IPS-15b (cell line): Measurements from ENCODE around the gene RAD51B.
A peak's percentile ranks its signal among the peaks of the same experiment; 100 is the strongest.

Source experiments
- H3K27me3 ChIP-seq: one replicate; pipeline ENCODE4 v1.6.1; 2013; ENCODE audit warnings: low read length; ENCODE audit not compliant: control insufficient read depth, insufficient read depth
- H3K36me3 ChIP-seq: one replicate; pipeline ENCODE4 v1.6.1; 2013; ENCODE audit warnings: low read length; ENCODE audit not compliant: control insufficient read depth, insufficient read depth
- H3K4me1 ChIP-seq: one replicate; pipeline ENCODE4 v1.6.1; 2013; ENCODE audit warnings: mild to moderate bottlenecking, low read length; ENCODE audit not compliant: control insufficient read depth, insufficient read depth
- H3K4me3 ChIP-seq: one replicate; pipeline ENCODE4 v1.5.1; 2013; ENCODE audit warnings: low read depth, low read length
- H3K9ac ChIP-seq: one replicate; pipeline ENCODE4 v1.6.1; 2013; ENCODE audit warnings: low read depth, mild to moderate bottlenecking, low read length
- H3K9me3 ChIP-seq: one replicate; pipeline ENCODE4 v1.6.1; 2013; ENCODE audit warnings: mild to moderate bottlenecking, low read length; ENCODE audit not compliant: control insufficient read depth, insufficient read depth

The RAD51B gene

GRCh38 chr14:68363843-68364767 lies 544.5 kb downstream of the RAD51B start:
- no peaks in the 10 kb centered on the region for H3K27me3 ChIP-seq
- H3K4me1 ChIP-seq: peaks cover 14% of the 10 kb centered on the region
- H3K9ac ChIP-seq: peak overlapping the region; percentile 41
- H3K36me3 ChIP-seq: no peaks in the 10 kb centered on the region
- H3K4me3 ChIP-seq: peak overlapping the region; percentile 88
- no peaks in the 10 kb centered on the region for H3K9me3 ChIP-seq

- Histone ChIP-seq H3K4me1 (peaks cover 14% of the 10 kb centered on the region), H3K27me3 (no peaks in the 10 kb centered on the region), H3K4me3 (peak overlapping the region; percentile 88), H3K36me3 (no peaks in the 10 kb centered on the region), H3K9ac (no peak overlapping the region), H3K9me3 (no peaks in the 10 kb centered on the region)
Measured at GRCh38 chr14:68364792-68365192, 545.2 kb downstream of the RAD51B start.

- peaks cover 14% of the 10 kb centered on the region for H3K4me1 ChIP-seq
- H3K9me3 ChIP-seq: no peaks in the 10 kb centered on the region
- H3K27me3 ChIP-seq: no peaks in the 10 kb centered on the region
- no peak overlapping the region for H3K9ac ChIP-seq
- no peaks in the 10 kb centered on the region for H3K36me3 ChIP-seq
- H3K4me3 ChIP-seq: no peak overlapping the region
Measured at GRCh38 chr14:68365228-68365627, 545.6 kb downstream of the RAD51B start.

- peaks cover 14% of the 10 kb centered on the region for H3K4me1 ChIP-seq
- peaks cover 4% of the 10 kb centered on the region for H3K27me3 ChIP-seq
- no peaks in the 10 kb centered on the region for H3K9me3 ChIP-seq
- no peak overlapping the region for H3K4me3 ChIP-seq
- no peak overlapping the region for H3K9ac ChIP-seq
- H3K36me3 ChIP-seq: no peaks in the 10 kb centered on the region
Measured at GRCh38 chr14:68366656-68367055, 547.1 kb downstream of the RAD51B start.

GRCh38 chr14:68367536-68367935 lies 548.0 kb downstream of the RAD51B start:
- Histone ChIP-seq H3K9ac (no peak overlapping the region), H3K36me3 (no peaks in the 10 kb centered on the region), H3K4me3 (no peak overlapping the region), H3K9me3 (no peaks in the 10 kb centered on the region), H3K4me1 (peaks cover 18% of the 10 kb centered on the region), H3K27me3 (peaks cover 4% of the 10 kb centered on the region)

GRCh38 chr14:68368850-68369249 lies 549.3 kb downstream of the RAD51B start:
- no peaks in the 10 kb centered on the region for H3K9me3 ChIP-seq
- no peak overlapping the region for H3K9ac ChIP-seq
- peaks cover 21% of the 10 kb centered on the region for H3K4me1 ChIP-seq
- H3K27me3 ChIP-seq: peaks cover 4% of the 10 kb centered on the region
- H3K4me3 ChIP-seq: no peak overlapping the region
- H3K36me3 ChIP-seq: no peaks in the 10 kb centered on the region

- Histone ChIP-seq H3K27me3 (peaks cover 4% of the 10 kb centered on the region), H3K9me3 (no peaks in the 10 kb centered on the region), H3K36me3 (no peaks in the 10 kb centered on the region), H3K4me3 (no peak overlapping the region), H3K4me1 (peaks cover 23% of the 10 kb centered on the region), H3K9ac (no peak overlapping the region)
Measured at GRCh38 chr14:68369281-68370056, 549.9 kb downstream of the RAD51B start.

GRCh38 chr14:68370057-68370360 lies 550.4 kb downstream of the RAD51B start:
- Histone ChIP-seq H3K36me3 (no peaks in the 10 kb centered on the region), H3K4me3 (no peak overlapping the region), H3K9ac (no peak overlapping the region), H3K27me3 (peaks cover 4% of the 10 kb centered on the region), H3K9me3 (no peaks in the 10 kb centered on the region), H3K4me1 (peaks cover 18% of the 10 kb centered on the region)

- H3K27me3 ChIP-seq: peaks cover 4% of the 10 kb centered on the region
- H3K36me3 ChIP-seq: no peaks in the 10 kb centered on the region
- H3K9ac ChIP-seq: no peak overlapping the region
- H3K4me3 ChIP-seq: no peak overlapping the region
- no peaks in the 10 kb centered on the region for H3K9me3 ChIP-seq
- peaks cover 17% of the 10 kb centered on the region for H3K4me1 ChIP-seq
Measured at GRCh38 chr14:68372368-68372767, 552.8 kb downstream of the RAD51B start.

- Histone ChIP-seq H3K4me1 (peaks cover 17% of the 10 kb centered on the region), H3K36me3 (no peaks in the 10 kb centered on the region), H3K4me3 (no peak overlapping the region), H3K27me3 (peaks cover 4% of the 10 kb centered on the region), H3K9me3 (no peaks in the 10 kb centered on the region), H3K9ac (no peak overlapping the region)
Measured at GRCh38 chr14:68373124-68373646, 553.6 kb downstream of the RAD51B start.

GRCh38 chr14:68373847-68374444 lies 554.4 kb downstream of the RAD51B start:
- no peaks in the 10 kb centered on the region for H3K36me3 ChIP-seq
- H3K4me1 ChIP-seq: peaks cover 17% of the 10 kb centered on the region
- H3K9me3 ChIP-seq: no peaks in the 10 kb centered on the region
- peaks cover 4% of the 10 kb centered on the region for H3K27me3 ChIP-seq
- no peak overlapping the region for H3K4me3 ChIP-seq
- no peak overlapping the region for H3K9ac ChIP-seq
